ENCODE measurements around the gene OR51A7. TPM values are rescaled to one million over a fixed set of nuclear protein-coding genes. Genes with fewer than 3 reads are reported as not detected.
"Not testable (repeated sequence)": the region's sequence is repeated elsewhere in the genome, so short reads cannot be mapped to it uniquely, and the experiment has no call there.

The OR51A7 gene
- total RNA-seq, 1 donor from 2014 or later = 3.4 TPM

DNA sequence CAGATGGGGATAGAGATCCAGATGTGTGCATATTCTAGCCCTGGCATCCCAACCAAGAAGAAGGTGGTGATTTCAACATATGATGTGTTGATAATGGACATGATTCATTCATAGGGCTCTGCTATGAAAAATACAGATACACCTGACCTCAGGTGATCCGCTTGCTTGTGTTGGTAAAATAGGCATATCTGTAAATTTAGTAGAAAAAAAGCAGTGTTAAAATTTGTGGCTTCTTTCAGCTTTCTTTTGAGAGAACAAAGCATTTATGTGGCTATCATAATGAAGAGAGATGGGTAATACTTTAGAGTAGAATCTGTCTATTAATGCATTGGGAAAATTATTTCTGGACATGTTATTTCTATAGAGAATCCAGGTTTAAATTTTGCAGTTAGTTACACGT is 52.0 kb downstream of the OR51A7 start, which contains the start of gene OR51A2:
OR51A2 (minus strand) TSS at position 101 of the 400 bp plus-strand sequence; CDS start at position 101, 0 bp downstream.
- DNase-seq (ENCODE audit: low spot score) = not testable (repeated sequence)

DNA sequence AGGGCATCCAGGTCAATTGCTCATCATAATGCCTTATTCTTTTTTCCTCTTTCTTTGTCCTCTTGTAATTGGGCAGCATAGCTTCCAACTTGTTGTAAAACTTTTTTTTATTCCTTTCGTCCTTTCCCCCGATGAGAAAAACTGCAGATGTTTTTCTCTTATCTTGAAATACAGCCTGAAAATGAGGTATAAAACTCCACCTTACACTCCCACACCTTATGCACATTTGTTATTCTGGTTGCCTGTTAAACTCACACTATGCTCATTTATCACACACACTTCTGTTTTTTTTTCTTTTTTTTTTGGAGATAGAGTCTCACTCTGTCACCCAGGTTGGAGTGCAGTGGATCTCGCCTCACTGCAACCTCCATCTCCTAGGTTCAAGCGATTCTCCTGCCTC is 53.8 kb downstream of the OR51A7 start:
- no peak for DNase-seq (ENCODE audit: low spot score)

Other genes with a start within 250 kb of the OR51A7 start
- 6.0 TPM for gene OR51E2, start 205.9 kb upstream of the OR51A7 start, total RNA-seq (ENCODE audit: insufficient read depth, low replicate concordance)
- gene MMP26, start 199.0 kb upstream of the OR51A7 start, total RNA-seq (ENCODE audit: insufficient read depth, low replicate concordance) = not detected
- gene OR51F1, start 133.8 kb upstream of the OR51A7 start, total RNA-seq (ENCODE audit: insufficient read depth, low replicate concordance) = not detected
- gene OR52R1, start 99.4 kb upstream of the OR51A7 start, total RNA-seq (ENCODE audit: insufficient read depth, low replicate concordance) = not detected
- 1.7 TPM for gene OR51F2, start 82.5 kb upstream of the OR51A7 start, total RNA-seq (ENCODE audit: insufficient read depth, low replicate concordance)
- 2.9 TPM for gene OR51S1, start 54.6 kb upstream of the OR51A7 start, total RNA-seq (ENCODE audit: insufficient read depth, low replicate concordance)
- gene OR51T1, start 21.9 kb upstream of the OR51A7 start, total RNA-seq (ENCODE audit: insufficient read depth, low replicate concordance) = 2.2 TPM
- 3.4 TPM for gene OR51G2, start 15.6 kb downstream of the OR51A7 start, total RNA-seq (ENCODE audit: insufficient read depth, low replicate concordance)
- gene OR51G1, start 20.6 kb downstream of the OR51A7 start, total RNA-seq (ENCODE audit: insufficient read depth, low replicate concordance) = not detected
- gene OR51A4, start 43.8 kb downstream of the OR51A7 start, total RNA-seq (ENCODE audit: insufficient read depth, low replicate concordance) = 9.9 TPM
- gene OR51A2, start 51.9 kb downstream of the OR51A7 start, total RNA-seq (ENCODE audit: insufficient read depth, low replicate concordance) = 0.96 TPM
- 5.5 TPM for gene OR51L1, start 91.1 kb downstream of the OR51A7 start, total RNA-seq (ENCODE audit: insufficient read depth, low replicate concordance)
- 1.2 TPM for gene OR52J3, start 142.7 kb downstream of the OR51A7 start, total RNA-seq (ENCODE audit: insufficient read depth, low replicate concordance)
- 0.96 TPM for gene OR52E2, start 155.8 kb downstream of the OR51A7 start, total RNA-seq (ENCODE audit: insufficient read depth, low replicate concordance)
- gene OR52E1, start 165.8 kb downstream of the OR51A7 start, total RNA-seq (ENCODE audit: insufficient read depth, low replicate concordance) = not detected
- gene OR52A5, start 234.6 kb downstream of the OR51A7 start, total RNA-seq (ENCODE audit: insufficient read depth, low replicate concordance) = 3.4 TPM

Data from umbilical cord (tissue), 2 donors.